Smooth muscle cell (in vitro differentiated cells): Measurements from ENCODE around the gene C20orf96. TPM values are rescaled to one million over a fixed set of nuclear protein-coding genes. Genes with fewer than 3 reads are reported as not detected.

Experiments used
- DNase-seq: peaks from one replicate; lab custom pipeline; 2025; ENCODE audit not compliant: unreplicated experiment; lab: John Stamatoyannopoulos, UW
- H2AFZ ChIP-seq: fragments of 200-600 bp; sonication (generic); 2 replicates; pipeline ENCODE4 v1.6.0; 2016; ENCODE audit warnings: antibody characterized with exemption, low read depth, mild to moderate bottlenecking
- H3F3A ChIP-seq: fragments of 200-600 bp; sonication (generic); 2 replicates; pipeline ENCODE4 v1.6.0; 2017; ENCODE audit warnings: antibody characterized with exemption, low read depth
- H3K27ac ChIP-seq: fragments of 200-600 bp; sonication (generic); 2 replicates; pipeline ENCODE4 v1.5.1; 2016; ENCODE audit warnings: low read depth, mild to moderate bottlenecking
- H3K27me3 ChIP-seq: fragments of 200-600 bp; sonication (generic); 2 replicates; pipeline ENCODE4 v1.6.1; 2016; ENCODE audit warnings: low read depth, mild to moderate bottlenecking
- H3K36me3 ChIP-seq: fragments of 200-600 bp; sonication (generic); 2 replicates; pipeline ENCODE4 v1.5.1; 2016; ENCODE audit warnings: low read depth
- H3K4me1 ChIP-seq: fragments of 200-600 bp; sonication (generic); 2 replicates; pipeline ENCODE4 v1.5.1; 2016; ENCODE audit warnings: low read depth
- H3K4me2 ChIP-seq: fragments of 200-600 bp; sonication (generic); 2 replicates; pipeline ENCODE4 v1.6.0; 2016; ENCODE audit warnings: mild to moderate bottlenecking
- H3K4me3 ChIP-seq: fragments of 200-600 bp; sonication (generic); 2 replicates; pipeline ENCODE4 v1.5.1; 2016; ENCODE audit warnings: mild to moderate bottlenecking
- H3K79me2 ChIP-seq: fragments of 200-600 bp; sonication (generic); 2 replicates; pipeline ENCODE4 v1.6.0; 2016; ENCODE audit warnings: low read depth, mild to moderate bottlenecking
- H3K9ac ChIP-seq: fragments of 200-600 bp; sonication (generic); 2 replicates; pipeline ENCODE4 v1.6.0; 2016; ENCODE audit warnings: low read depth
- H3K9me3 ChIP-seq: fragments of 200-600 bp; sonication (generic); replicated peaks from 2 replicates; pipeline ENCODE4 v1.5.1; 2016; ENCODE audit warnings: low read depth
- H4K20me1 ChIP-seq: fragments of 200-600 bp; sonication (generic); 2 replicates; pipeline ENCODE4 v1.6.0; 2016; ENCODE audit warnings: low read depth
- CTCF ChIP-seq: fragments of 200-600 bp; sonication (generic); IDR thresholded peaks from 2 replicates; pipeline ENCODE4 v1.5.1; 2017; ENCODE audit warnings: borderline replicate concordance, mild to moderate bottlenecking, antibody characterized with exemption; ENCODE audit not compliant: insufficient read depth, poor library complexity, severe bottlenecking
- WGBS: methylation state at CpG from one replicate; pipeline ENCODE4 v1.1.7; 2016; ENCODE audit warnings: low lambda C conversion rate; 5-methylcytosine and 5-hydroxymethylcytosine counted together
- polyA plus RNA-seq: library from polyadenylated mRNA; unstranded; fragments of >200 nt; fragmentation: Nextera tagmentation; extraction: Ambion mirVana; gene quantifications from 2 replicates; pipeline ENCODE4 v1.2.1, GENCODE V29; 2016
- total RNA-seq: library from RNA; depleted of rRNA; stranded (reverse); fragments of >200 nt; gene quantifications from 2 replicates; pipeline ENCODE4 v1.2.3, GENCODE V29; 2014

Gene C20orf96
- total and polyA plus RNA-seq, 2 experiments from 2014 or later = 2.8 to 11.2 TPM

- DNase-seq = no peak
- no peaks in the 10 kb centered on the region for H3K36me3 ChIP-seq
- H3K4me2 ChIP-seq = no peak overlapping the region
- no peaks in the 10 kb centered on the region for H3K9me3 ChIP-seq
- no peak overlapping the region for H3K27ac ChIP-seq
- no peak overlapping the region for H3K9ac ChIP-seq
- no peaks in the 10 kb centered on the region for H3K79me2 ChIP-seq
- H2AFZ ChIP-seq = no peak overlapping the region
- H3F3A ChIP-seq = no peaks in the 10 kb centered on the region
- no peak for TF ChIP-seq CTCF
- no peaks in the 10 kb centered on the region for H4K20me1 ChIP-seq
- 54% methylated on average over 2 of the region's 2 CpGs for WGBS
- no peak overlapping the region for H3K4me3 ChIP-seq
- no peaks in the 10 kb centered on the region for H3K27me3 ChIP-seq
- no peaks in the 10 kb centered on the region for H3K4me1 ChIP-seq
Measured at GRCh38 chr20:252801-253200, 37.7 kb downstream of the C20orf96 start.

GRCh38 chr20:251354-251753, 39.2 kb downstream of the C20orf96 start:
- DNase-seq = no peak
- no peak for TF ChIP-seq CTCF
- Histone ChIP-seq H3K79me2 (no peaks in the 10 kb centered on the region), H3K4me3 (no peak overlapping the region), H3K36me3 (no peaks in the 10 kb centered on the region), H3K9me3 (no peaks in the 10 kb centered on the region), H3K27ac (no peak overlapping the region), H3K27me3 (no peaks in the 10 kb centered on the region), H3K4me1 (no peaks in the 10 kb centered on the region), H3K9ac (no peak overlapping the region), H3F3A (no peaks in the 10 kb centered on the region), H3K4me2 (no peak overlapping the region), H4K20me1 (no peaks in the 10 kb centered on the region), H2AFZ (no peak overlapping the region)
- 23% methylated on average over 2 of the region's 2 CpGs for WGBS

- DNase-seq = no peak
- no peaks in the 10 kb centered on the region for H3F3A ChIP-seq
- no peaks in the 10 kb centered on the region for H3K9me3 ChIP-seq
- no peak for TF ChIP-seq CTCF
- H3K4me1 ChIP-seq = no peaks in the 10 kb centered on the region
- no peak overlapping the region for H3K27ac ChIP-seq
- no peak overlapping the region for H3K4me2 ChIP-seq
- H3K27me3 ChIP-seq = peaks cover 6% of the 10 kb centered on the region
- 88% methylated on average over 2 of the region's 2 CpGs for WGBS
- H3K36me3 ChIP-seq = no peaks in the 10 kb centered on the region
- no peak overlapping the region for H3K4me3 ChIP-seq
- no peak overlapping the region for H2AFZ ChIP-seq
- no peaks in the 10 kb centered on the region for H4K20me1 ChIP-seq
- no peaks in the 10 kb centered on the region for H3K79me2 ChIP-seq
- H3K9ac ChIP-seq = no peak overlapping the region
Measured at GRCh38 chr20:242905-243304, 47.6 kb downstream of the C20orf96 start.

GRCh38 chr20:237929-238328, 52.6 kb downstream of the C20orf96 start:
- Histone ChIP-seq H3K4me3 (no peak overlapping the region), H3F3A (no peaks in the 10 kb centered on the region), H3K4me2 (no peak overlapping the region), H3K9ac (no peak overlapping the region), H3K4me1 (no peaks in the 10 kb centered on the region), H4K20me1 (no peaks in the 10 kb centered on the region), H3K36me3 (no peaks in the 10 kb centered on the region), H3K27ac (no peak overlapping the region), H3K79me2 (no peaks in the 10 kb centered on the region), H2AFZ (no peak overlapping the region), H3K27me3 (peaks cover 6% of the 10 kb centered on the region), H3K9me3 (no peaks in the 10 kb centered on the region)
- DNase-seq = no peak
- WGBS = 73% methylated on average over 3 of the region's 3 CpGs
- no peak for TF ChIP-seq CTCF
